SK-N-SH (cell line): ENCODE data around the gene MAP2K7. TPM values are rescaled to one million over a fixed set of nuclear protein-coding genes. Genes with fewer than 3 reads are reported as not detected.
A peak's percentile ranks its signal among the peaks of the same experiment; 100 is the strongest.

Experiments
- CTCF ChIA-PET: fragments of 300-600, 350-600 bp; formaldehyde crosslinking; extraction: SDS; loops from one replicate; lab custom pipeline; 2021; lab: Yijun Ruan, JAX
- POLR2A ChIA-PET: fragments of 350-600 bp; sonication (Branson Sonifier 250); formaldehyde crosslinking; extraction: SDS; loops from one replicate; lab custom pipeline; 2020; ENCODE audit warnings: antibody characterized with exemption, inconsistent platforms; lab: Yijun Ruan, JAX
- DNase-seq: peaks from one replicate; pipeline ENCODE4 v3.0.0; 2012
- H2AFZ ChIP-seq: fragments of 200-600 bp; sonication (generic); 2 replicates; pipeline ENCODE4 v1.8.1; 2016; ENCODE audit warnings: antibody characterized with exemption, mild to moderate bottlenecking, low read depth
- H3F3A ChIP-seq: fragments of 200-600 bp; sonication (generic); replicated peaks from 2 replicates; pipeline ENCODE3; 2016; ENCODE audit warnings: antibody characterized with exemption, mild to moderate bottlenecking; ENCODE audit not compliant: insufficient read depth
- H3K27ac ChIP-seq, 2 experiments: fragments of 200-500 bp in 1 of 2; fragments of 200-600 bp in 1 of 2; sonication (Bioruptor generic) in 1 of 2; sonication (generic), shearing (Covaris generic) in 1 of 2; 2 replicates each; pipeline versions ENCODE4 v1.5.1 to v1.6.1; 2014 to 2016; ENCODE audit warnings: low read depth in 2 of 2, inconsistent platforms in 1 of 2, low read length in 1 of 2, mild to moderate bottlenecking in 1 of 2, mixed read lengths in 1 of 2
- H3K27me3 ChIP-seq: fragments of 200-600 bp; sonication (generic), shearing (Covaris generic); 2 replicates; pipeline ENCODE4 v1.6.1; 2016; ENCODE audit warnings: mixed run types; ENCODE audit not compliant: insufficient read depth
- H3K36me3 ChIP-seq, 2 experiments: fragments of 200-500 bp in 1 of 2; fragments of 200-600 bp in 1 of 2; sonication (Bioruptor generic) in 1 of 2; sonication (generic) in 1 of 2; replicated peaks in 1 of 2; 2 replicates each; pipeline versions ENCODE3 to v1.5.1; 2014 to 2016; ENCODE audit warnings: low read length in 1 of 2, mild to moderate bottlenecking in 1 of 2; ENCODE audit not compliant: insufficient read depth in 2 of 2, control insufficient read depth in 1 of 2
- H3K4me1 ChIP-seq, 2 experiments: fragments of 200-500 bp in 1 of 2; fragments of 200-600 bp in 1 of 2; sonication (Bioruptor generic) in 1 of 2; sonication (generic), shearing (Covaris generic) in 1 of 2; 2 replicates each; pipeline versions ENCODE4 v1.5.1 to v1.6.1; 2014 to 2016; ENCODE audit warnings: low read depth in 1 of 2, low read length in 1 of 2, mixed run types in 1 of 2; ENCODE audit not compliant: insufficient read depth in 2 of 2, control insufficient read depth in 1 of 2
- H3K4me2 ChIP-seq: fragments of 200-600 bp; sonication (generic), shearing (Covaris generic); 2 replicates; pipeline ENCODE4 v1.6.1; 2017; ENCODE audit warnings: mixed run types
- H3K4me3 ChIP-seq, 2 experiments: fragments of 200-500 bp in 1 of 2; fragments of 200-600 bp in 1 of 2; sonication (Bioruptor generic) in 1 of 2; sonication (generic), shearing (Covaris generic) in 1 of 2; 2 replicates each; pipeline versions ENCODE4 v1.5.1 to v1.8.1; 2014 to 2016; ENCODE audit warnings: low read depth in 2 of 2, inconsistent platforms in 1 of 2, low read length in 1 of 2, mild to moderate bottlenecking in 1 of 2, mixed read lengths in 1 of 2, moderate library complexity in 1 of 2
- H3K79me2 ChIP-seq: fragments of 200-600 bp; sonication (generic); 2 replicates; pipeline ENCODE4 v1.8.1; 2017; ENCODE audit warnings: mild to moderate bottlenecking; ENCODE audit not compliant: insufficient read depth
- H3K9ac ChIP-seq: fragments of 200-600 bp; sonication (generic); 2 replicates; pipeline ENCODE4 v1.6.1; 2017; ENCODE audit warnings: mixed run types
- H3K9me2 ChIP-seq: fragments of 200-600 bp; sonication (generic); 2 replicates; pipeline ENCODE4 v1.6.1; 2017; ENCODE audit warnings: mixed run types
- H3K9me3 ChIP-seq: fragments of 200-600 bp; sonication (generic); 2 replicates; pipeline ENCODE4 v1.6.1; 2017; ENCODE audit warnings: mixed run types, mild to moderate bottlenecking, moderate library complexity
- H4K20me1 ChIP-seq: fragments of 200-600 bp; sonication (generic); 2 replicates; pipeline ENCODE4 v1.6.1; 2017; ENCODE audit warnings: mild to moderate bottlenecking, mixed run types; ENCODE audit not compliant: insufficient read depth
- CHD2 ChIP-seq: fragments of 150-350 bp; IDR thresholded peaks from 2 replicates; pipeline ENCODE4 v1.6.1; 2018; ENCODE audit warnings: low read length; ENCODE audit not compliant: partially characterized antibody
- EP300 ChIP-seq, 2 experiments: IDR thresholded peaks; 2 replicates each; pipeline versions ENCODE4 v1.4.0 to v1.6.1; 2012; ENCODE audit warnings: borderline replicate concordance in 1 of 2, low read depth in 1 of 2, low read length in 1 of 2
- EZH2phosphoT487 ChIP-seq: fragments of 200-600 bp; sonication (generic); IDR thresholded peaks from 2 replicates; pipeline ENCODE4 v1.6.1; 2017; ENCODE audit warnings: low read depth, mixed run types, mild to moderate bottlenecking, antibody characterized with exemption, moderate library complexity, borderline replicate concordance
- GATA2 ChIP-seq: sonication (generic); formaldehyde crosslinking; IDR thresholded peaks from 2 replicates; pipeline ENCODE4 v1.5.0; 2020; ENCODE audit warnings: mild to moderate bottlenecking, missing genetic modification reagents
- MXI1 ChIP-seq: IDR thresholded peaks from 2 replicates; pipeline ENCODE4 v1.6.1; 2012; ENCODE audit warnings: mild to moderate bottlenecking, low read depth, low read length, improper control_type of control experiment
- NFIC ChIP-seq: IDR thresholded peaks from 2 replicates; pipeline ENCODE4 v1.4.0; 2012; ENCODE audit warnings: borderline replicate concordance
- SMC3 ChIP-seq: IDR thresholded peaks from 2 replicates; pipeline ENCODE4 v1.6.1; 2012; ENCODE audit warnings: low read depth, low read length, improper control_type of control experiment
- TAF1 ChIP-seq: IDR thresholded peaks from 2 replicates; pipeline ENCODE4 v1.6.1; 2012; ENCODE audit warnings: low read depth, mild to moderate bottlenecking, low read length, moderate library complexity, borderline replicate concordance
- TCF12 ChIP-seq: IDR thresholded peaks from 2 replicates; pipeline ENCODE4 v1.4.0; 2012
- TEAD4 ChIP-seq: IDR thresholded peaks from 2 replicates; pipeline ENCODE4 v1.4.0; 2012; ENCODE audit warnings: mild to moderate bottlenecking, borderline replicate concordance; ENCODE audit not compliant: insufficient read depth
- WGBS: methylation state at CpG from one replicate; pipeline ENCODE4 v1.1.6; 2017; ENCODE audit warnings: low lambda C conversion rate; 5-methylcytosine and 5-hydroxymethylcytosine counted together
- polyA plus RNA-seq, 3 experiments: library from polyadenylated mRNA; depleted of rRNA; stranded (reverse); fragments of >200 nt; gene quantifications; 2 replicates each; pipeline ENCODE4 v1.2.3, GENCODE V29; 2012
- TF ChIP-seq, protein P1 (sequence below): fragments of 150-350 bp; IDR thresholded peaks from 2 replicates; pipeline ENCODE4 v1.6.1; 2016; ENCODE audit warnings: mild to moderate bottlenecking, low read depth, low read length
- TF ChIP-seq, protein P2 (sequence below): IDR thresholded peaks from 2 replicates; pipeline ENCODE4; 2012

Gene MAP2K7
- polyA plus RNA-seq, 1 of the 3 experiments (the other 2 are of a cell fraction): 13.0 TPM

DNA sequence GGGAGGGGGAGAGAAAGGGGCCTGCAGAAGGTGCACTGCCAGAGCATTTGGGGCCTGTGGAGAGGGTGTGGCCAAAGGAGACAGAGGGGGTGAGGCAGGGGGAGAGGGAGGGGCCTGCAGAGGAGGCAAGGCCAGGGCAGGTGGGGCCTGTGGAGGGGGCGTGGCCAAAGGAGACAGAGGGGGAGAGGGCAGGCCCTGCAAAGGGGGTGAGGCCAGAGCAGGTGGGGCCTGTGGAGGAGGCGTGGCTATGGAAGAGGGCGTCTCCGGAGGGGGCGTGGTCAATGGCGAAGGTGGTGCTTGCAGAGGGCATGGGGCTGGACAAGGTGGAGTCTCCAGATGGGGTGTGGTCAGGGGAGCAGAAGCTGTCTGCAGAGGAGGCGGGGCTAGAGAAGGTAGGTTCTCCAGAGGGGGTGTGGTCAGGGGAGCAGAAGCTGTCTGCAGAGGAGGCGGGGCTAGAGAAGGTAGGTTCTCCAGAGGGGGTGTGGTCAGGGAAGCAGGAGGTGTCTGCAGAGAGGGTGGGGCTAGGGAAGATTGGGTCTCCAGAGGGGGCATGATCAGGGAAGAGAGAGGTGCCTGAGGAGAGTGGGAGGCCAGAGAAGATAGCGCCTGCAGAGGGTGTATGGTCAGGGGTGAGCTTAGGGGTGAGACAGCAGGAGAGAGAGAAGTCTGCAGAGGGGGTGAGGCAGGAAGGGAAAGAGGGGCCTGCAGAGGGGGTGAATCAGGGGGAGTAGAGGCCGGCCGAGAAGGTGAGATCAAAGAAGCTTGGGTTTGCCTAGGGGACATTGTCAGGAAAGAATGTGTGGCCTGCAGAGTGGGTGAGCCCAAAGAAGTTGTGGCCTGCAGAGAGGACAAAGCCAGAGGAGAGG lies 32.9 kb upstream of the MAP2K7 start:
- Histone ChIP-seq H3K79me2 (no peaks in the 10 kb centered on the region), H3F3A (peaks cover 14% of the 10 kb centered on the region), H3K4me1 (peaks cover 0 to 30% of the 10 kb centered on the region in 2 experiments; a peak in 2 of 4 replicates), H4K20me1 (no peaks in the 10 kb centered on the region), H3K27me3 (no peaks in the 10 kb centered on the region), H3K9me2 (no peaks in the 10 kb centered on the region), H3K9me3 (no peaks in the 10 kb centered on the region), H3K36me3 (no peaks in the 10 kb centered on the region), H3K9ac (no peak overlapping the region), H2AFZ (0 out of 2 replicates have a peak overlapping the region, but pooled peaks have one; percentile 92), H3K27ac (peak overlapping the region in 1 of 2 experiments; percentile 74; a peak in 1 of 4 replicates), H3K4me3 (no peak overlapping the region), H3K4me2 (no peak overlapping the region)
- DNase-seq: peak; percentile 78
- ChIA-PET CTCF (no interaction called here), POLR2A (interaction anchor here (0.6 kb wide), 2 partner anchors 12 to 434 kb away, joined by 3 to 4 read pairs; no protein-coding TSS in a partner anchor)
- WGBS: 69% methylated on average over 11 of the region's 11 CpGs
- TF ChIP-seq TAF1: no peak
- no peak for TF ChIP-seq SMC3
- TF ChIP-seq GATA2 (CRISPR knock-in tag): no peak
- TF ChIP-seq, protein P1, sequence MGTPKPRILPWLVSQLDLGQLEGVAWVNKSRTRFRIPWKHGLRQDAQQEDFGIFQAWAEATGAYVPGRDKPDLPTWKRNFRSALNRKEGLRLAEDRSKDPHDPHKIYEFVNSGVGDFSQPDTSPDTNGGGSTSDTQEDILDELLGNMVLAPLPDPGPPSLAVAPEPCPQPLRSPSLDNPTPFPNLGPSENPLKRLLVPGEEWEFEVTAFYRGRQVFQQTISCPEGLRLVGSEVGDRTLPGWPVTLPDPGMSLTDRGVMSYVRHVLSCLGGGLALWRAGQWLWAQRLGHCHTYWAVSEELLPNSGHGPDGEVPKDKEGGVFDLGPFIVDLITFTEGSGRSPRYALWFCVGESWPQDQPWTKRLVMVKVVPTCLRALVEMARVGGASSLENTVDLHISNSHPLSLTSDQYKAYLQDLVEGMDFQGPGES: no peak
- no peak for TF ChIP-seq TCF12
- no peak for TF ChIP-seq NFIC
- TF ChIP-seq, all 33 proteins: peak for 0

DNA sequence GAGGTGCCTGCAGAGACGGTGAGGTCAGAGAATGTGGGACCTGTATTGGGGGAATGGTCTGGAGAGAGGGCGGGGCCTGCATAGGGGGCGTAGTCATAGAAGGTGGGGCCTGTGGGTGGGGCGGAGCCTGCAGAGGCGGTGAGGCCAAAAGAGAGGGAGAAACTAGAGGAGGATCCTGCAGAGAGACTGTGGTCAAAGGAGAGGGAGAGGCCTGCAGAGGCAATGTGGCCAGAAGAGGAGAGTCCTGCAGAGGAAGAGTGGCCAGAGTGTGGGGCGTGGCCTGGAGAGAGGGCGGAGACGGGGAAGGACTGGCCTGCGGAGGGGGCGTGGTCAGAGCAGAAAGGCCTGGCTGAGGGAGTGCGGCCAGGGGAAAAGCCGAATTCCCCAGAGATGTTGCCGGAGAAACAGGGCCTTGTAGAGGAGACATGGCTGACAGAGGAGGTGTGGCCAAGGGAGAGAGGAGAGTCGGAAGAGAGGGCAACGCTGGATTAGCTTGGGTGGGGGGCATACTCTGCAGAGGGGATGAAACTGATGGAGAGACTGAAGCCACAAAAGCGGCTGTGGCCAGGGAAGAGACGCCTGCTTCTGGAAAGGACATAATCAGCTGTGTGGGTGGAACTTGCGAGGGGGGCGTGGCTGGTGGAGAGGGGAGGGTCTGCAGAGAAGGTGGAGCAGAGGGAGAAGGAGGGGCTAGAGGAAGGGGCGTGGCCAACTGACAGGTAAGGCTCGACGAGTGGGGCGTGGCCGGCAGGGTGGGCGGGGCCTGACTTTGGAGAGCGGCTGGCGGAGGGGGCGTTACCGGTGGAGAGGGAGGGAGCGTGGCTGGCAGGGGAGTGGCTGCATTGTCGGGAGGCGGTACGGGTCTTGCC lies 32.0 kb upstream of the MAP2K7 start:
- Histone ChIP-seq H3K36me3 (no peaks in the 10 kb centered on the region), H3K27ac (peak overlapping the region; percentile 53 to 74), H3K9ac (no peak overlapping the region), H3K27me3 (no peaks in the 10 kb centered on the region), H2AFZ (peak overlapping the region; percentile 92), H3K4me3 (peak overlapping the region in 1 of 2 experiments; percentile 24; a peak in 3 of 4 replicates), H3K9me3 (no peaks in the 10 kb centered on the region), H3F3A (peaks cover 14% of the 10 kb centered on the region), H3K79me2 (no peaks in the 10 kb centered on the region), H3K9me2 (no peaks in the 10 kb centered on the region), H4K20me1 (no peaks in the 10 kb centered on the region), H3K4me2 (peak overlapping the region; percentile 55), H3K4me1 (peaks cover 0 to 30% of the 10 kb centered on the region in 2 experiments; a peak in 2 of 4 replicates)
- peak; percentile 83 for DNase-seq
- CTCF ChIA-PET: interaction anchor here (0.7 to 1.6 kb wide), 4 partner anchors 10 to 56 kb away, joined by 3 to 5 read pairs (median 4); partner anchors contain the start of gene MAP2K7
- TF ChIP-seq MXI1 (peak; percentile 47; the same call in 1 of the 2 replicates), CHD2 (no peak), EZH2phosphoT487 (no peak), EP300 (IDR thresholded peaks at IDR 0.05; ENCODE audit: borderline replicate concordance in 1 of 2, low read depth in 1 of 2, low read length in 1 of 2) (no peak), TEAD4 (no peak)
- TF ChIP-seq, protein P2, sequence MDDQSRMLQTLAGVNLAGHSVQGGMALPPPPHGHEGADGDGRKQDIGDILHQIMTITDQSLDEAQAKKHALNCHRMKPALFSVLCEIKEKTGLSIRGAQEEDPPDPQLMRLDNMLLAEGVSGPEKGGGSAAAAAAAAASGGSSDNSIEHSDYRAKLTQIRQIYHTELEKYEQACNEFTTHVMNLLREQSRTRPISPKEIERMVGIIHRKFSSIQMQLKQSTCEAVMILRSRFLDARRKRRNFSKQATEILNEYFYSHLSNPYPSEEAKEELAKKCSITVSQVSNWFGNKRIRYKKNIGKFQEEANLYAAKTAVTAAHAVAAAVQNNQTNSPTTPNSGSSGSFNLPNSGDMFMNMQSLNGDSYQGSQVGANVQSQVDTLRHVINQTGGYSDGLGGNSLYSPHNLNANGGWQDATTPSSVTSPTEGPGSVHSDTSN: no peak
- WGBS: 11% methylated on average over 30 of the region's 33 CpGs
- POLR2A ChIA-PET: no interaction called here
